HCT116 (cell line): ENCODE results near the gene DOCK2. TPM values are rescaled to one million over a fixed set of nuclear protein-coding genes. Genes with fewer than 3 reads are reported as not detected.

Experiments used
- ATAC-seq: fragments of 200-7000 bp; cut with Tn5 transposase; 2 replicates; pipeline ENCODE4 v1.9.1; 2020; ENCODE audit warnings: mild to moderate bottlenecking, moderate library complexity
- BruUV-seq: library from RNA; stranded (reverse); fragments of 400-500 nt; replicated peaks from 2 replicates; lab custom pipeline; 2021; lab: Mats Ljungman, UMichigan
- CTCF ChIA-PET: fragments of 300-600 bp; sonication (Branson Sonifier 250); formaldehyde crosslinking; loops from one replicate; lab custom pipeline; 2021; ENCODE audit warnings: antibody characterized with exemption; lab: Charles Lee
- POLR2A ChIA-PET: fragments of 300-600, 350-600 bp; sonication (Branson Sonifier 250); formaldehyde crosslinking; loops from one replicate; lab custom pipeline; 2021; ENCODE audit warnings: antibody characterized with exemption; lab: Charles Lee
- RAD21 ChIA-PET, 2 experiments: fragments of 300-600 bp; sonication (Branson Sonifier 250); formaldehyde crosslinking; loops; one replicate each; lab custom pipeline; 2023; ENCODE audit warnings: low total read pairs in 2 of 2; ENCODE audit not compliant: uncharacterized antibody in 2 of 2, unreplicated experiment in 2 of 2, low non-redundant PET in 1 of 2; lab: Charles Lee
- DNase-seq: peaks from one replicate; pipeline ENCODE4 v3.0.0-alpha.2; 2010; ENCODE audit warnings: low read depth, low spot score
- H2AFZ ChIP-seq: fragments of 200-600 bp; shearing (Covaris generic), sonication (generic); 2 replicates; pipeline ENCODE4 v1.6.1; 2017; ENCODE audit warnings: low read depth, mixed run types, mixed read lengths, antibody characterized with exemption, low read length; ENCODE audit not compliant: poor library complexity, severe bottlenecking
- H3K27ac ChIP-seq: 2 replicates; pipeline ENCODE4 v1.5.1; 2012; ENCODE audit warnings: low read depth, low read length
- H3K27me3 ChIP-seq: fragments of 200-600 bp; sonication (generic); 2 replicates; pipeline ENCODE4 v1.6.1; 2016; ENCODE audit warnings: mixed run types, low read length, mixed read lengths; ENCODE audit not compliant: insufficient read depth
- H3K36me3 ChIP-seq, 2 experiments: fragments of 200-500 bp in 1 of 2; fragments of 200-600 bp in 1 of 2; sonication (Bioruptor generic) in 1 of 2; sonication (generic) in 1 of 2; 2 replicates each; pipeline versions ENCODE4 v1.5.1 to v1.6.1; 2014 to 2016; ENCODE audit warnings: low read length in 2 of 2, inconsistent platforms in 1 of 2, mixed read lengths in 1 of 2, mixed run types in 1 of 2; ENCODE audit not compliant: insufficient read depth in 2 of 2, control insufficient read depth in 1 of 2
- H3K4me1 ChIP-seq, 2 experiments: fragments of 200-600 bp in 1 of 2; sonication (generic) in 1 of 2; 2 replicates each; pipeline versions ENCODE4 v1.5.1 to v1.6.1; 2012 to 2017; ENCODE audit warnings: low read length in 2 of 2, inconsistent platforms in 1 of 2, mild to moderate bottlenecking in 1 of 2, mixed read lengths in 1 of 2, mixed run types in 1 of 2, moderate library complexity in 1 of 2; ENCODE audit not compliant: insufficient read depth in 2 of 2, control insufficient read depth in 1 of 2
- H3K4me2 ChIP-seq: fragments of 200-600 bp; sonication (generic); 2 replicates; pipeline ENCODE4 v1.6.1; 2017; ENCODE audit warnings: mixed run types, low read length, mixed read lengths
- H3K4me3 ChIP-seq, 2 experiments: fragments of 200-600 bp in 1 of 2; sonication (generic) in 1 of 2; replicated peaks in 1 of 2; 2 replicates each; pipeline ENCODE4 v1.5.1; 2011 to 2016; ENCODE audit warnings: low read length in 2 of 2, control low read depth in 1 of 2, low read depth in 1 of 2, mild to moderate bottlenecking in 1 of 2, mixed read lengths in 1 of 2, mixed run types in 1 of 2
- H3K79me2 ChIP-seq: fragments of 200-600 bp; sonication (generic); 2 replicates; pipeline ENCODE4 v1.6.1; 2017; ENCODE audit warnings: mild to moderate bottlenecking, mixed run types, low read length, moderate library complexity, mixed read lengths; ENCODE audit not compliant: insufficient read depth
- H3K9ac ChIP-seq: fragments of 200-600 bp; sonication (generic); 2 replicates; pipeline ENCODE4 v1.6.1; 2016; ENCODE audit warnings: low read length, mixed read lengths
- H3K9me2 ChIP-seq: fragments of 200-600 bp; sonication (generic), shearing (Covaris generic); 2 replicates; pipeline ENCODE4 v1.6.1; 2017; ENCODE audit warnings: mixed run types, mild to moderate bottlenecking, moderate library complexity; ENCODE audit not compliant: insufficient read depth
- H3K9me3 ChIP-seq, 2 experiments: fragments of 200-500 bp in 1 of 2; fragments of 200-600 bp in 1 of 2; sonication (Bioruptor generic) in 1 of 2; sonication (generic) in 1 of 2; 2 replicates each; pipeline ENCODE4 v1.6.1; 2014 to 2017; ENCODE audit warnings: low read length in 2 of 2, mixed read lengths in 2 of 2, inconsistent platforms in 1 of 2, low read depth in 1 of 2, mild to moderate bottlenecking in 1 of 2, mixed run types in 1 of 2, moderate library complexity in 1 of 2; ENCODE audit not compliant: control insufficient read depth in 1 of 2, insufficient read depth in 1 of 2
- H4K20me1 ChIP-seq: fragments of 200-600 bp; sonication (generic), shearing (Covaris generic); 2 replicates; pipeline ENCODE4 v1.6.1; 2017; ENCODE audit warnings: mixed run types, mild to moderate bottlenecking, moderate library complexity; ENCODE audit not compliant: insufficient read depth
- CBX3 ChIP-seq: IDR thresholded peaks from 2 replicates; pipeline ENCODE4 v1.6.1; 2012; ENCODE audit warnings: low read depth
- CEBPB ChIP-seq: IDR thresholded peaks from 2 replicates; pipeline ENCODE4 v1.6.1; 2012; ENCODE audit warnings: low read depth
- EGR1 ChIP-seq: IDR thresholded peaks from 2 replicates; pipeline ENCODE4 v1.6.1; 2012; ENCODE audit warnings: low read depth
- EZH2 ChIP-seq: fragments of 200-600 bp; sonication (generic); IDR thresholded peaks from 2 replicates; pipeline ENCODE4 v1.6.1; 2017; ENCODE audit warnings: antibody characterized with exemption, mixed run types
- EZH2phosphoT487 ChIP-seq: fragments of 200-600 bp; IDR thresholded peaks from 2 replicates; pipeline ENCODE4 v1.6.1; 2018; ENCODE audit warnings: antibody characterized with exemption, borderline replicate concordance
- FOSL1 ChIP-seq: IDR thresholded peaks from 2 replicates; pipeline ENCODE4 v1.6.1; 2012; ENCODE audit warnings: low read depth
- JUND ChIP-seq: IDR thresholded peaks from 2 replicates; pipeline ENCODE4 v1.6.1; 2012
- POLR2A ChIP-seq: IDR thresholded peaks from 2 replicates; pipeline ENCODE4 v1.7.0; 2011; ENCODE audit warnings: borderline replicate concordance; ENCODE audit not compliant: insufficient read depth, insufficient read length; ENCODE audit errors: extremely low read depth
- POLR2AphosphoS5 ChIP-seq: IDR thresholded peaks from 2 replicates; pipeline ENCODE4 v1.6.1; 2011; ENCODE audit warnings: mild to moderate bottlenecking, low read depth, low read length, moderate library complexity
- RAD21 ChIP-seq: IDR thresholded peaks from 2 replicates; pipeline ENCODE4 v1.6.1; 2012; ENCODE audit warnings: low read depth, mild to moderate bottlenecking
- SIN3A ChIP-seq: IDR thresholded peaks from 2 replicates; pipeline ENCODE4 v1.6.1; 2012; ENCODE audit warnings: low read depth
- SRF ChIP-seq: IDR thresholded peaks from 2 replicates; pipeline ENCODE4 v1.6.1; 2012; ENCODE audit warnings: low read depth
- YY1 ChIP-seq: IDR thresholded peaks from 2 replicates; pipeline ENCODE4 v1.6.1; 2011; ENCODE audit warnings: low read length, low read depth, moderate library complexity, mild to moderate bottlenecking; ENCODE audit not compliant: insufficient replicate concordance; ENCODE audit errors: extremely low read depth
- ZFX ChIP-seq: fragments of 450-650 bp; IDR thresholded peaks from 2 replicates; pipeline ENCODE4 v1.6.1; 2017
- ZNF274 ChIP-seq: fragments of 200-500 bp; sonication (Bioruptor generic); IDR thresholded peaks from 2 replicates; pipeline ENCODE4 v1.6.1; 2014; ENCODE audit warnings: mild to moderate bottlenecking, low read depth, low read length, inconsistent platforms
- intact Hi-C: fragments of 100-400 bp; cut with micrococcal nuclease; formaldehyde crosslinking; loops from 2 replicates; pipeline ENCODE4 v1.10.0; 2022
- total RNA-seq: library from RNA; stranded (reverse); gene quantifications from one replicate; pipeline ENCODE4 v1.2.1, GENCODE V29; 2021; ENCODE audit not compliant: unreplicated experiment
- TF ChIP-seq, protein P1 (sequence below): IDR thresholded peaks from 2 replicates; pipeline ENCODE4 v1.6.1; 2012
- TF ChIP-seq, protein P2 (sequence below), 3 experiments: fragments of 200-600 bp in 1 of 3; sonication (generic) in 1 of 3; IDR thresholded peaks in 2 of 3; conservative IDR thresholded peaks in 1 of 3; 2 replicates each; pipeline ENCODE4 v1.5.1; 2012 to 2017; ENCODE audit warnings: low read depth in 2 of 3, low read length in 2 of 3, antibody characterized with exemption in 1 of 3, borderline replicate concordance in 1 of 3, control low read depth in 1 of 3, mild to moderate bottlenecking in 1 of 3, mixed read lengths in 1 of 3, mixed run types in 1 of 3, moderate library complexity in 1 of 3; ENCODE audit not compliant: insufficient read depth in 1 of 3
- TF ChIP-seq, protein P3 (sequence below): IDR thresholded peaks from 2 replicates; pipeline ENCODE4 v1.6.1; 2012; ENCODE audit warnings: low read depth
- TF ChIP-seq, protein P4 (sequence below): IDR thresholded peaks from 2 replicates; pipeline ENCODE4 v1.6.1; 2012

Gene DOCK2
- total RNA-seq, 1 experiment from 2014 or later = 0.89 TPM

DNA sequence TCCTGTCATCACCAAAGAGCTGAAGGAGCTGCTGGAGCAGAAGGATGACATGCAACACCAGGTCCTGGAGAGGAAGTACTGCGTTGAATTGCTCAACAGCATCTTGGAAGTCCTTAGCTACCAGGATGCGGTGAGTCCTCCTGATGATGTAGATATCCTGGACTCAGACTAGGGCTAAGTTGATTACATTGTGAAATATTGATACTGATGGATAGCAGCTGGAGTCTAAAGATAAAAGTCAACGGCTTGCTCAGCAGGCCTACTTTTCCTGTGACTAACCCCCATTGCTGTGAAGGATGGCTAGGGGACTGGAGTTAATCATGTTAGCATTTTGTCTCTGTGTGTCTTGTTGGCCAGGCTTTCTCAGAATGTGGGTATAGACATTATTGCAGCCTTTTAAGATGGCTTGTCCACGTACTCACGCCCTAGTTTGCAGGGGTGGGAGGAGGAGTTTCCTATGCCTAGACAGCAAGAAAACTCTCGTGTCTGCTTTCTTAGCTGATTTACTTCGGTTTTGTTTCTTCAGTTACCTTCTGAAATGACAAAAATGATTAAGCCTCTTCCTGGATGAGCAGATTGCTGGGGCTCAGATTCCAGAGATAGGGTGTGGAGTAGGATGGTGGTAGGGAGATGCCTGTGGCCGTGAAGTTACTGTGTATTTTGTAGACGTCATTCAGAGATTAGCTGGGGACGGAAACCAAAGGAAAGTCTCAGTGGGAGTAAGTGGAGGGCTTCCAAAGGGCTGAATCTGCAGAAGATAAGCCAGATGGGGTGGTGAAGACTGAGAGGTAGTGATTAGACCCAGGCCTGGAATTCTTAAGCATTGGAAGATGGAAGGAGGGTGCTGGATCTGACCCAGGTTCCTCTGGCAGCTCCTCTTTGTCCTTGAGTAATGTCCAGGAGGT is 166.3 kb downstream of the DOCK2 start:
- no peaks in the 10 kb centered on the region for H4K20me1 ChIP-seq
- peaks cover 26% of the 10 kb centered on the region for H3K27me3 ChIP-seq
- TF ChIP-seq POLR2AphosphoS5 (no peak), ZFX (no peak), CEBPB (no peak), EGR1 (no peak), EZH2 (no peak), CBX3 (no peak), POLR2A (no peak), RAD21 (no peak), SRF (no peak), SIN3A (no peak), ZNF274 (no peak), FOSL1 (no peak), YY1 (no peak), JUND (no peak), EZH2phosphoT487 (no peak)
- TF ChIP-seq, protein P1, sequence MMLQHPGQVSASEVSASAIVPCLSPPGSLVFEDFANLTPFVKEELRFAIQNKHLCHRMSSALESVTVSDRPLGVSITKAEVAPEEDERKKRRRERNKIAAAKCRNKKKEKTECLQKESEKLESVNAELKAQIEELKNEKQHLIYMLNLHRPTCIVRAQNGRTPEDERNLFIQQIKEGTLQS = no peak
- TF ChIP-seq, protein P2, sequence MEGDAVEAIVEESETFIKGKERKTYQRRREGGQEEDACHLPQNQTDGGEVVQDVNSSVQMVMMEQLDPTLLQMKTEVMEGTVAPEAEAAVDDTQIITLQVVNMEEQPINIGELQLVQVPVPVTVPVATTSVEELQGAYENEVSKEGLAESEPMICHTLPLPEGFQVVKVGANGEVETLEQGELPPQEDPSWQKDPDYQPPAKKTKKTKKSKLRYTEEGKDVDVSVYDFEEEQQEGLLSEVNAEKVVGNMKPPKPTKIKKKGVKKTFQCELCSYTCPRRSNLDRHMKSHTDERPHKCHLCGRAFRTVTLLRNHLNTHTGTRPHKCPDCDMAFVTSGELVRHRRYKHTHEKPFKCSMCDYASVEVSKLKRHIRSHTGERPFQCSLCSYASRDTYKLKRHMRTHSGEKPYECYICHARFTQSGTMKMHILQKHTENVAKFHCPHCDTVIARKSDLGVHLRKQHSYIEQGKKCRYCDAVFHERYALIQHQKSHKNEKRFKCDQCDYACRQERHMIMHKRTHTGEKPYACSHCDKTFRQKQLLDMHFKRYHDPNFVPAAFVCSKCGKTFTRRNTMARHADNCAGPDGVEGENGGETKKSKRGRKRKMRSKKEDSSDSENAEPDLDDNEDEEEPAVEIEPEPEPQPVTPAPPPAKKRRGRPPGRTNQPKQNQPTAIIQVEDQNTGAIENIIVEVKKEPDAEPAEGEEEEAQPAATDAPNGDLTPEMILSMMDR (IDR thresholded peaks at IDR 0.05 in 2 of 3, conservative IDR thresholded peaks at IDR 0.05 in 1 of 3; ENCODE audit: borderline replicate concordance in 1 of 3, insufficient read depth in 1 of 3, low read depth in 2 of 3, low read length in 2 of 3) = no peak
- TF ChIP-seq, protein P3, sequence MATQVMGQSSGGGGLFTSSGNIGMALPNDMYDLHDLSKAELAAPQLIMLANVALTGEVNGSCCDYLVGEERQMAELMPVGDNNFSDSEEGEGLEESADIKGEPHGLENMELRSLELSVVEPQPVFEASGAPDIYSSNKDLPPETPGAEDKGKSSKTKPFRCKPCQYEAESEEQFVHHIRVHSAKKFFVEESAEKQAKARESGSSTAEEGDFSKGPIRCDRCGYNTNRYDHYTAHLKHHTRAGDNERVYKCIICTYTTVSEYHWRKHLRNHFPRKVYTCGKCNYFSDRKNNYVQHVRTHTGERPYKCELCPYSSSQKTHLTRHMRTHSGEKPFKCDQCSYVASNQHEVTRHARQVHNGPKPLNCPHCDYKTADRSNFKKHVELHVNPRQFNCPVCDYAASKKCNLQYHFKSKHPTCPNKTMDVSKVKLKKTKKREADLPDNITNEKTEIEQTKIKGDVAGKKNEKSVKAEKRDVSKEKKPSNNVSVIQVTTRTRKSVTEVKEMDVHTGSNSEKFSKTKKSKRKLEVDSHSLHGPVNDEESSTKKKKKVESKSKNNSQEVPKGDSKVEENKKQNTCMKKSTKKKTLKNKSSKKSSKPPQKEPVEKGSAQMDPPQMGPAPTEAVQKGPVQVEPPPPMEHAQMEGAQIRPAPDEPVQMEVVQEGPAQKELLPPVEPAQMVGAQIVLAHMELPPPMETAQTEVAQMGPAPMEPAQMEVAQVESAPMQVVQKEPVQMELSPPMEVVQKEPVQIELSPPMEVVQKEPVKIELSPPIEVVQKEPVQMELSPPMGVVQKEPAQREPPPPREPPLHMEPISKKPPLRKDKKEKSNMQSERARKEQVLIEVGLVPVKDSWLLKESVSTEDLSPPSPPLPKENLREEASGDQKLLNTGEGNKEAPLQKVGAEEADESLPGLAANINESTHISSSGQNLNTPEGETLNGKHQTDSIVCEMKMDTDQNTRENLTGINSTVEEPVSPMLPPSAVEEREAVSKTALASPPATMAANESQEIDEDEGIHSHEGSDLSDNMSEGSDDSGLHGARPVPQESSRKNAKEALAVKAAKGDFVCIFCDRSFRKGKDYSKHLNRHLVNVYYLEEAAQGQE = no peak
- TF ChIP-seq, protein P4, sequence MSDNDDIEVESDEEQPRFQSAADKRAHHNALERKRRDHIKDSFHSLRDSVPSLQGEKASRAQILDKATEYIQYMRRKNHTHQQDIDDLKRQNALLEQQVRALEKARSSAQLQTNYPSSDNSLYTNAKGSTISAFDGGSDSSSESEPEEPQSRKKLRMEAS = no peak
- ChIA-PET POLR2A (no interaction called here), CTCF (no interaction called here), RAD21 (no interaction called here)
- no TSS peak for BruUV-seq
- H3K27ac ChIP-seq = no peak overlapping the region
- no peaks in the 10 kb centered on the region for H3K4me1 ChIP-seq
- H3K9me2 ChIP-seq = no peaks in the 10 kb centered on the region
- H3K4me3 ChIP-seq = no peak overlapping the region
- no peaks in the 10 kb centered on the region for H3K36me3 ChIP-seq
- intact Hi-C loops = no loop called here
- DNase-seq (no peak), ATAC-seq (no peak)
- no peaks in the 10 kb centered on the region for H3K79me2 ChIP-seq
- H3K4me2 ChIP-seq = no peak overlapping the region
- no peak overlapping the region for H3K9ac ChIP-seq
- no peak overlapping the region for H2AFZ ChIP-seq
- H3K9me3 ChIP-seq = no peaks in the 10 kb centered on the region
